Right atrium auricular region (tissue), 2 donors: Measurements from ENCODE around the gene SH2D2A. TPM values are rescaled to one million over a fixed set of nuclear protein-coding genes. Genes with fewer than 3 reads are reported as not detected.

ENCODE experiments used
- DNase-seq: peaks from one replicate; pipeline ENCODE4 v3.0.0-alpha.2; 2019; ENCODE audit warnings: low spot score
- H3K27ac ChIP-seq, 2 donors: fragments of 200-600 bp; sonication (generic); 1 replicate in 1 of 2; 2 replicates in 1 of 2; pipeline ENCODE4 v1.5.1; 2016 to 2019
- H3K27me3 ChIP-seq, 2 donors: fragments of 200-600 bp; sonication (generic); one replicate each; pipeline versions ENCODE4 v1.5.1 to v1.6.0; 2017 to 2019
- H3K36me3 ChIP-seq: fragments of 200-600 bp; sonication (generic); one replicate; pipeline ENCODE4 v1.5.1; 2016
- H3K4me1 ChIP-seq, 2 donors: fragments of 200-600 bp; sonication (generic); one replicate each; pipeline versions ENCODE4 v1.5.1 to v1.6.0; 2017 to 2019
- H3K4me3 ChIP-seq, 2 donors: fragments of 200-600 bp; sonication (generic); 1 replicate in 1 of 2; 2 replicates in 1 of 2; pipeline ENCODE4 v1.5.1; 2017 to 2019; ENCODE audit warnings: mild to moderate bottlenecking in 1 of 2, moderate library complexity in 1 of 2
- H3K9me3 ChIP-seq, 2 donors: fragments of 200-600 bp; sonication (generic); one replicate each; pipeline ENCODE4 v1.5.1; 2019
- CTCF ChIP-seq, 2 donors: fragments of 200-600 bp; sonication (generic); IDR thresholded peaks; one replicate each; pipeline ENCODE4 v1.5.1; 2019; ENCODE audit warnings: antibody characterized with exemption in 2 of 2
- total RNA-seq, 2 donors: library from RNA; depleted of rRNA; stranded (reverse); fragments of >200 nt; gene quantifications; one replicate each; pipeline ENCODE4 v1.1.0, GENCODE V29; 2016

Gene SH2D2A
- total RNA-seq, 2 donors from 2014 or later, result 0.30 to 0.98 TPM

GRCh38 chr1:156822680-156823079 is 6.0 kb upstream of the SH2D2A start:
- Histone ChIP-seq H3K4me3 (no peak overlapping the region), H3K36me3 (no peaks in the 10 kb centered on the region), H3K9me3 (no peaks in the 10 kb centered on the region), H3K27me3 (no peaks in the 10 kb centered on the region), H3K27ac (no peak overlapping the region), H3K4me1 (no peaks in the 10 kb centered on the region)
- TF ChIP-seq CTCF (IDR thresholded peaks at IDR 0.05), result no peak
- DNase-seq, result no peak

- H3K27me3 ChIP-seq, result no peaks in the 10 kb centered on the region
- H3K4me3 ChIP-seq, result no peak overlapping the region
- TF ChIP-seq CTCF (IDR thresholded peaks at IDR 0.05), result no peak
- no peak for DNase-seq
- H3K9me3 ChIP-seq, result no peaks in the 10 kb centered on the region
- H3K27ac ChIP-seq, result no peak overlapping the region
- no peaks in the 10 kb centered on the region for H3K4me1 ChIP-seq
- no peaks in the 10 kb centered on the region for H3K36me3 ChIP-seq
Observed at GRCh38 chr1:156821801-156822200, 5.2 kb upstream of the SH2D2A start.

- Histone ChIP-seq H3K36me3 (no peaks in the 10 kb centered on the region), H3K4me3 (peak overlapping the region; percentile 30 to 34), H3K27me3 (no peaks in the 10 kb centered on the region), H3K4me1 (peaks cover 0 to 27% of the 10 kb centered on the region in 2 donors), H3K27ac (peak overlapping the region; percentile 74 to 77), H3K9me3 (no peaks in the 10 kb centered on the region)
- DNase-seq, result no peak
- no peak for TF ChIP-seq CTCF (IDR thresholded peaks at IDR 0.05)
Observed at GRCh38 chr1:156815961-156816422, 656 bp downstream of the SH2D2A start.

GRCh38 chr1:156815307-156815826 is 1.3 kb downstream of the SH2D2A start:
- Histone ChIP-seq H3K4me3 (peak overlapping the region; percentile 30 to 34), H3K36me3 (no peaks in the 10 kb centered on the region), H3K27ac (peak overlapping the region; percentile 77 to 78), H3K27me3 (no peaks in the 10 kb centered on the region), H3K9me3 (no peaks in the 10 kb centered on the region), H3K4me1 (peaks cover 0 to 27% of the 10 kb centered on the region in 2 donors)
- DNase-seq, result peak; percentile 85
- peak in 1 of 2 donors; percentile 10 for TF ChIP-seq CTCF (IDR thresholded peaks at IDR 0.05)

- DNase-seq, result no peak
- no peaks in the 10 kb centered on the region for H3K9me3 ChIP-seq
- H3K27ac ChIP-seq, result peak overlapping the region; percentile 71 to 78
- peak overlapping the region in 1 of 2 donors; percentile 46 for H3K4me3 ChIP-seq
- no peaks in the 10 kb centered on the region for H3K27me3 ChIP-seq
- H3K36me3 ChIP-seq, result no peaks in the 10 kb centered on the region
- no peak for TF ChIP-seq CTCF (IDR thresholded peaks at IDR 0.05)
- peaks cover 0 to 27% of the 10 kb centered on the region in 2 donors for H3K4me1 ChIP-seq
Observed at GRCh38 chr1:156814571-156815260, 1.9 kb downstream of the SH2D2A start.
